ENCODE measurements around the gene PTPDC1.

DNA sequence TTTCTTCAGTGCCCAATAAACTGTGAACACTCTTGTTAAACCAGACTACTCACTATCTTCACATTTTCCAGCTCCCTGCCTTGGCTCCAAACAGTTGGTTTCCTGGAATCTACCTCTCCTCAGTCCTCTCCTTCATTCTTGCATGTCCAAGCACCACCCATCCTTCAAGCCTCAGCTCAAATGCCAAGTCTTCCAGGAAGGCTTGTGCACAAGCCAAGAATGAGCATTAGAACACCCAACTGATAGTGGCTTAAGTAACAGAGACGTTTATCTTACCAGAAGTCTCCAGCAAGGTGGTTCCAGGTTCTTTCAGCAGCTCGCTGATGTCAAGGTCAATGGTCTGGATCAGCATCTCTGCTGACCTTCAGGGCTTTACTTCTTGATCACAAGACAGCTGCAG lies 60.1 kb downstream of the PTPDC1 start:
- TF ChIP-seq, protein P1, sequence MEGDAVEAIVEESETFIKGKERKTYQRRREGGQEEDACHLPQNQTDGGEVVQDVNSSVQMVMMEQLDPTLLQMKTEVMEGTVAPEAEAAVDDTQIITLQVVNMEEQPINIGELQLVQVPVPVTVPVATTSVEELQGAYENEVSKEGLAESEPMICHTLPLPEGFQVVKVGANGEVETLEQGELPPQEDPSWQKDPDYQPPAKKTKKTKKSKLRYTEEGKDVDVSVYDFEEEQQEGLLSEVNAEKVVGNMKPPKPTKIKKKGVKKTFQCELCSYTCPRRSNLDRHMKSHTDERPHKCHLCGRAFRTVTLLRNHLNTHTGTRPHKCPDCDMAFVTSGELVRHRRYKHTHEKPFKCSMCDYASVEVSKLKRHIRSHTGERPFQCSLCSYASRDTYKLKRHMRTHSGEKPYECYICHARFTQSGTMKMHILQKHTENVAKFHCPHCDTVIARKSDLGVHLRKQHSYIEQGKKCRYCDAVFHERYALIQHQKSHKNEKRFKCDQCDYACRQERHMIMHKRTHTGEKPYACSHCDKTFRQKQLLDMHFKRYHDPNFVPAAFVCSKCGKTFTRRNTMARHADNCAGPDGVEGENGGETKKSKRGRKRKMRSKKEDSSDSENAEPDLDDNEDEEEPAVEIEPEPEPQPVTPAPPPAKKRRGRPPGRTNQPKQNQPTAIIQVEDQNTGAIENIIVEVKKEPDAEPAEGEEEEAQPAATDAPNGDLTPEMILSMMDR (IDR thresholded peaks at IDR 0.05; ENCODE audit: insufficient read depth, low read depth, low read length): no peak
- no peak for TF ChIP-seq EZH2 (IDR thresholded peaks at IDR 0.05; ENCODE audit: insufficient read depth, low read length)
